Peyer's patch (tissue), 4 donors: ENCODE data around the gene SPINK4.

ENCODE experiments used
- POLR2A ChIP-seq, 2 donors: fragments of 450-650 bp; IDR thresholded peaks; one replicate each; pipeline ENCODE4 v1.5.1; 2017; ENCODE audit warnings: antibody characterized with exemption in 2 of 2, mild to moderate bottlenecking in 2 of 2, moderate library complexity in 2 of 2
- TF ChIP-seq, protein P1 (sequence below), 6 experiments: fragments of 450-650 bp in 4 of 6; fragments of 200-600 bp in 2 of 6; sonication (generic) in 1 of 6; IDR thresholded peaks; one replicate each; pipeline ENCODE4 v1.5.1; 2017 to 2019; ENCODE audit warnings: antibody characterized with exemption in 6 of 6, mild to moderate bottlenecking in 3 of 6, moderate library complexity in 1 of 6

DNA sequence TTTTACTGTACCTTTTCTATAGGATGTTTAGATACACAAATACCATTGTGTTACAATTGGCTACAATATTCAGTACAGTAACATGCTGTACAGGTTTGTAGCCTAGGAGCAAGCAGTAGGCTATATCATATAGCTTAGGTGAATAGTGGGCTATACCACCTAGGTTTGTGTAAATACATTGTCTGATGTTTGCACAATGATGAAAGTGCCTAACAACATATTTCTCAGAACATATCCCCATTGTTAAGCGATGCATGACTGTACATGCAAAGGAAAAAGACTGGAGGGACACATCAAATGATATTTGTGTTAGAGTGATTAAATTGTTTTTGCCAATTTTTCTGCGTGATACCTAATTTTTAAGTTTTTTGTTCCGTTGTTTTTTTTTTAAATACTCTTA, 30.2 kb downstream of the SPINK4 start:
- no peak for TF ChIP-seq POLR2A (IDR thresholded peaks at IDR 0.05)
- TF ChIP-seq, protein P1, sequence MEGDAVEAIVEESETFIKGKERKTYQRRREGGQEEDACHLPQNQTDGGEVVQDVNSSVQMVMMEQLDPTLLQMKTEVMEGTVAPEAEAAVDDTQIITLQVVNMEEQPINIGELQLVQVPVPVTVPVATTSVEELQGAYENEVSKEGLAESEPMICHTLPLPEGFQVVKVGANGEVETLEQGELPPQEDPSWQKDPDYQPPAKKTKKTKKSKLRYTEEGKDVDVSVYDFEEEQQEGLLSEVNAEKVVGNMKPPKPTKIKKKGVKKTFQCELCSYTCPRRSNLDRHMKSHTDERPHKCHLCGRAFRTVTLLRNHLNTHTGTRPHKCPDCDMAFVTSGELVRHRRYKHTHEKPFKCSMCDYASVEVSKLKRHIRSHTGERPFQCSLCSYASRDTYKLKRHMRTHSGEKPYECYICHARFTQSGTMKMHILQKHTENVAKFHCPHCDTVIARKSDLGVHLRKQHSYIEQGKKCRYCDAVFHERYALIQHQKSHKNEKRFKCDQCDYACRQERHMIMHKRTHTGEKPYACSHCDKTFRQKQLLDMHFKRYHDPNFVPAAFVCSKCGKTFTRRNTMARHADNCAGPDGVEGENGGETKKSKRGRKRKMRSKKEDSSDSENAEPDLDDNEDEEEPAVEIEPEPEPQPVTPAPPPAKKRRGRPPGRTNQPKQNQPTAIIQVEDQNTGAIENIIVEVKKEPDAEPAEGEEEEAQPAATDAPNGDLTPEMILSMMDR (IDR thresholded peaks at IDR 0.05), result no peak
